HG03442 (cell line): ENCODE results near the gene TRAK1.
A peak's percentile ranks its signal among the peaks of the same experiment; 100 is the strongest.

Experiments
- ATAC-seq: cut with Tn5 transposase; IDR thresholded peaks from one replicate; pipeline ENCODE4 v1.9.1; 2021; ENCODE audit warnings: mild to moderate bottlenecking, moderate library complexity; ENCODE audit not compliant: unreplicated experiment

TRAK1 gene

DNA sequence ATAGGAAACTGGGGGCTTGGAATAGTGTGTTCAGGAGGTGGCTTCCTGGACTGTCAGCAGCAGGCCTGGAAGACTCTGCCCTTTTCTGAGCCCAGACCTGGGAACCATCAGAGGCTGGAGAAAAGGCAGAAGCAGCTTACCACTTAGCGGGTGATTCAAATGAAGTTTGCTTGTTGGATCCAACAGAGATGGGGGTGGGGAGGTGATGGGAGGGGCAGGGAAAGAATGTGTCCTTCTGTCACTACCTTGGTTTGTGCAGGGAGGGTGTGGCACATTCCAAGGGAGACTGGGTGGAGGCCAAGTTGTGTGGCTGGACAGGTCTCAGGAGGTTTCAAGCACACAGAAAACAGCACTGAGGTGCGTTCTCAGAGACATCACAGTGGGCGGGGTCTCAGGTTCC lies 58.8 kb downstream of the TRAK1 start:
- no peak for ATAC-seq

DNA sequence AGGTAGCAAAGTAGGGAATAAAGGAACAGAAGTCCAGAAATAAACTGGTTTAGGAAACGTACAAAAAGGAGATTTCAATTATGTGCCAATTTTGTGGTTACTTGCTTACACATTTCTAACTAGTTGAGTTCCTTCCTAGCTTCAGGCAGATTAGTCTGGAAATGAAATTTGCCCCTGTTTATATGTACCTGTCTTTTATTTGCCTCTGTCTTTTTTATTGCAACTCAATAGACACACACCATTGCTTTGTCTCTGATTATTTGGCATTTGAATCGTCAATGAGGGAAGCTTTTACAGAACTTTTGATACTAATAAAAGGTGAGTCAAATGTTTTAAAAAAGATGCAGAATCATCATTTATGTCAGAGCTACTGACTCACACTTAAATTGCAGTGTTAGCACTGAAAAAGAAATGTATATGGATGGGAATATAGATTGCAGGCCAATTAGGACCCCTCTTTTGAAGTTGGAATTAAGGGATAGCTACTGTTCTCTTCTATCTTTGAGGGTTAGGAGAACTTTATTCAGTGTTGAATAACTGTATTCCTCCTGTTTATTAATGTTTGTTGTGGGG lies 60.5 kb downstream of the TRAK1 start:
- ATAC-seq: no peak

DNA sequence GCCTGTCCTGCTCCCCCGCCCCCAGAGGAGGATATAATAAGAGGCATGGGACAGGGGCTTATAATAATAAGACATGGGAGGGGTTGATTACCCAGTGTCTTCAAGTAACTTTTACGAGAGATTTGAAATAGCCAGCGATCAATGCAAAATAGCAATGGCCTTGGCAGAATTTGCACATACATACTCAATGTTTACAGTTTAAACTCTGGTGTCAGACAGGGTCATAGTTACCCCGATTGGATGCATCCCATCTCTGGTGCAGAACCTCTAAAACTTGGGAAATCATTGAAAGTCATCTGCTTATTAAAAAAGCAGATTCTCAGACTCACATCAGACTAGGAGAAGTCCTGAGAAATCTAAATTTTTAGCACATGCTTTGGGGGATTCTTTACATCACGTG lies 61.0 kb downstream of the TRAK1 start:
- no peak for ATAC-seq

DNA sequence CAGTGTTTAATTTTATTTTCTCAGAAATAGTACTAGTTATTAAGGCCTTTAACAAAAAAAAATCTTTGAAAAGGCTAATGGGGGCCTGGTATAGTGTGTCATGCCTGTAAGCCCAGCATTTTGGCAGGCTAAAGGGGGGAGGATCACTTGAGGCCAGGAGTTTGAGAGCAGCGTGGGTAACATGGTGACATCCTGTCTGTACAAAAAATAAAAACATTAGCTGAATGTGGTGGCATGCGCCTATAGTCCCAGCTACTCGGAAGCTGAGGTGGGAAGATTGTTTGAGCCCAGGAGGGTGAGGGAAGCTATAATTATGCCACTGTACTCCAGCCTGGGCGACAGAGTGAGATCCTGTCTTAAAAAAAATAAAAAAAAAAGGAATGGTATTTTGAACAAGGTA lies 61.9 kb downstream of the TRAK1 start:
- ATAC-seq: no peak

DNA sequence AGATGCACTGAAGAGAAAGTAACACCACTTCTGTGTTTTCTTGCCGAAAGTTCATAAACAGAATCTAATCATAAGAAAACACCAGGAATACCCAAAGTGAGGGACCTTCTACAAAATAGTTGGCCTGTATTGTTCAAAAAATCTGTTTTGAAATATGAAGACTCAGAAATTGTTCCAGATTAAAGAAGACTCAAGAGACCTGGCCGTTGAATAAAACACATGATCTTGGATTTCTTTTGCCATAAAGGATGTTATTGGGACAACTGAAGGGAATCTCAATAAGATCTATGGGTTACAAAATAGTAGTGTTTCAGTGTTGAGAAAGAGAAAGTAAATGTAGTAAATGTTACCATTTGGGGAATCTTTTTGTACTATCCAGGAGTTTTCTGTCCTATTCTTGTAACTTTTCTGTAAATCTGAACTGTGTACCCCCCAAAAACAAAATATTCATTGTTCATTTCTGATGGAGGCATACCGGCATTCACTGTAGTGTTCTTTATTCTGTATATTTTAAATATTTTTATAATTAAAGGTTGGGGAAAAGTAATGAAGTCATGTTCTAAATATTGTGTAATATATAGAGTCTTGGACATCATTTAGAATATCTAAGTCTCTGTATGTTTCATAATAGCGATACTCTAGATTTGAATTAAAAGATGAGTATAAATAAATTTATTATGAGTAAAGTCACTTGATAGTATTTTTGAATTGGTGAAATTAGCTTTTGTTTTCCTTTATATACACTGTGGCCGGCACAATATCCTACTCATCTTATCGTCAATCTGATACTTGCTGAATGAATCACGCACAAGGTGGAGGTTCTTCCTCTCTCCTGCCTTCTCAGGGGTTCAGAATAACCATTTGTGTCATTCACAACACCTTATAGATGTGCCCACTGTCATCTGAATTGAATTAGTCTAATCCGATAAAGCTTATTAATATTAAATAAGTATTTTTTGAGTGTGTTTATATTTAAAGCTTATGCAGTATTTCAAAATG lies 66.7 kb downstream of the TRAK1 start:
- ATAC-seq: no peak

DNA sequence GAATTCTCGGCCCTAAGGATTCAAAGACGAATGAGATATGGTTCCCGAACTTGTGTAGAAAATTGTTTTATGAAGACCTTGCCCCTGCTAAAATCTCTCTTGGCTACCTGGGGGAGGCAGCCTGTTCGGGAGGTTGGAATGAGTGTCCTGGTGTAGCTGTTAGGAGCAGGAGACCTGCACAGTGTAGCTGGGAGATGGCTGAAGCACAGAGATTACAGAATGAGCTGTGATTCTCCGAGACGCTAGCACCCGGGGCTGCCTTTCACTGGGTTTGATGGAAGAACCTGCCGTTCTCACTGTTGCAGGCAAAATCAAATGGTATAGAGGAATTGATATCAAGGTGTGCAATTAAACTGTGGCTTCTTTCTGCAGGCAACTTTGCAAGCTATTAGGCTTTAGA lies 68.0 kb downstream of the TRAK1 start:
- ATAC-seq: no peak

DNA sequence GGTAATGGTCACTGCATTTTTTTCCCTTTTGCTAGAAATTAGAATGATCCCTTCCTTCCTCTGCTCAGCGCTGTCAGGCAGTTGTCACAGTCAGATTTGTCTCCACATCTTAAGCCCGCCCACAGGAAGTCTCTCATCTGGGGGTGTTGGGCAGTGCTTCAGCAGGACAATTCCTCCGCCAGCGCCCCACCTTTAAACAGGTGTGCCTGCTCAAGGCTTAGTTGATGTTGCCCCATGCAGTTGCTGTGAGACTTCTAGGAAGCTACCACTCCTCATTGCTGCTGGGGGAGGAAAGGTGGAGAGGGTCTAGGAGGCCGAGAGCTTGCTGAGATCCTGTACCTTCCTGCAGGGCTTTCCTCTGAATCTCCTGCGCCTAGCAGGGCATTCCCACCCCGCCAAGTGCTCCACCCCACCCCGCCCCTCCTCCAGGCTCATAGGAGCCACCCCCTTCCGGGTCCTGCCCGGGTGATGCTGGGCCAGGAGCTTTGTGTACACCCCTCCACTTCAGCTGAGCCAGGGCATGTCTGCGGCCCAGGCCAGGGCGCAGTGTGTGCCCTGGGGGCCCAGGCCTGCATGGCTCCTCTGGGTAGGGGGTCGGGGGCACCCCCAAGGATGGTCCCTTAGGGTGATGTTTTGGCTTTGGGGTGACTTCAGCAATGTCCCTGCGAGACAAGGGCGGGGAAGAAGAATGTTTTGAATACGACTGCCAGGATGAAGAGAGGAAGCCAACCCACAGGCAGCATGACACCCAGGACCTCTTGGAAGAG lies 68.7 kb downstream of the TRAK1 start:
- ATAC-seq: peak; percentile 77

DNA sequence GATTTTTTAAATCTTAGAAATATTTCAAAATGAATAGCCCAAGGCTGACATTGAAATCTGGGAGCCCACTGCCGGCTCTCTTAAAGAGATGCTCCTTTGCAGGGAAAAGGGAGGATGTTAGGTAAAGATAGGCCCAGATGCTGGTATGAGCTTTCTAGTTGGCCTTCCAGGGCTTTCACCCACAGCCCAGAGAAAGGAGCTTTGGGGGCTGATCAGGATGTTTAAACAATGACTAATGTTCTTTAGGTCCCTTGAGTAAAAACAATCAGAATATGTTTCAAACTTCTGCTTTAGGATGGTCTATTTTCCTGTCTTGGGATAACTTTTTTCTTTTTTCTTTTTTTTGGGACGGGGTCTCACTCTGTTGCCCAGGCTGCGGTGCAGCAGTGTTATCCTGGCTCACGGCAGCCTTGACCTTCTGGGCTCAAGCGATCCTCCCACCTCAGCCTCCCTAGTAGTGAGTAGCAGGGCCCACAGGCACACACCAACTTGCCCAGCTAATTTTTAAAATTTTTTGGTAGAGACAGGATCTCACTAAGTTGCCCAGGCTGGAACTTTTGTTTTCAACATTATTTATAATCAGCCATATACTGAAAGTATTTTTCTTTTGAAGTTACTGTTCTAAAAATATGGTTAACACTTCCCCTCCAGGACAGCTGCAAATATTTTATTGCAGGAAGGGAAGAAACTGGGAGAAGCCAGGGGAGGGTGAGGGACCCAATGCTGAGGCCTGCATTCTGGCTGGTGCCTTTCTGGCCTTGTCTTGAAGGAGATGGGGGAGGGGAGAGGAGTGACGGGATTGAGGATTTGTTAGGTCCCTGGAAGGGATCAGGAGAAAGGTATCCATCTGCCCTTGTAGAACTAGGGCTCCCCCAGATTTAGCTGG lies 70.1 kb downstream of the TRAK1 start:
- ATAC-seq: no peak

DNA sequence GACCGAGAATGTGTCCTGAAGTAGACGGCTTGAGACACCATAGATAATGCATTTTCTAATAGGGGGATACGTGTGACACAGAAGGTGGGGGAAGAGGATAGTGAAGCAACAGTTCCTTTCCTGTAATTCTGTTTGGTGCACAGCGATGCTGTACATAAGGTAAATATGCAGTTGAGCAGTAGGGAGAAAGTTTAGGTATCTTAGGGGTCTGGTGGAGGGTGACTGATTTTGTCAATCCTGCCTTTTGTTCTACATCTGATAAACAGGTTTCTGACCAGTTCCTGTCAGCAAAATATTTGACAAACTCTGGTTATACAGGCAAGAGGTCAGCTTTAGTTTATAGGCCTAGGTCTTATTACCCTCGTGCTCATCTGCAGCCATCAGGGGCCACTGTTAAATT lies 71.3 kb downstream of the TRAK1 start:
- ATAC-seq: no peak

DNA sequence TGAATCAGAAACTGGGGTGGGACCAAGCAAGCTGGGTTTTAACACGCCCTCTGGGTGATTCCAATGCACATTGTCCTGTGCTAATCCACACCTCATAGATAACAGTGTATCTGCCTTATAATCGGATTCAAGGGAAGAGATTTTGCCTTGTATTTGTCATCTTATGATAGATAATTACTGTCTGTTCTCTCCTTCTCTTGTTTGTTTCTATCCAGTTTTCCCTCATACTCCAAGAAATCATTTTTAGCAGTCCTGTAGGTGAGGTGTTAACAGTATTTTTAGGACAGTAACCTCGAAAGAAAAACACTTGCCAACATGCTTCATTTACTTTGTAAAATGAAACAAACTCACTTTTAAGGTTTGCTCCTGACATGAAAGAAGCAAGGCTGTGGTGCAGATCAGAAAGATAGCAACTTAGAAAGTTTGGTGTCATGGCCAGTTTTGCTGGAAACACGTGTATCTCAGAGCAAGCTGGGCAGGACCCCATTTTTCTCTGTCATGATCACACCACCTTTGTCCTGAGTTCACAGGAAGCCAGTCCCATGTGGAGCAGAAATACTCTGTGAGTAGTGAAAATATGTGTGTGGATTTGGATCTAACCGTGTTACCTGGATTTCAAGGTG lies 72.6 kb downstream of the TRAK1 start:
- no peak for ATAC-seq

DNA sequence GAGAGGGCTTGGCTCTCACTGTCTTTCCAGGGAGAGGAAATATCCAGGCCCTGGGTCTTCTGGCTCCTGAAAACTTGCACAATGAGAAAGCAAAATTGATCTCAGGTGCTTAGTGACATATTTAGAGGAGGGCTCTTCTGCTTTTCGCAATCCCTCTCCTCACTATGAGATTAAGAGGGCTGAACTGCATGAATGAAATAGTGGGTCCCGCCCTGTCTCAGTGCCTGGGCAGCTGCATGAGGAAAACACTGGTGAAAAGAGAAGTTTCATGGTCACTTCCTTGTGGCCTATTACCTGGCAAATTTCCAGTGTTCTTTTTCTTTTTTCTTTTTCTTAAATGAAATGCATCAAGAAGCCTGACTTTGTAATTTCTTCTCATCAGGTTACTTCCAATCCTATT lies 73.5 kb downstream of the TRAK1 start:
- no peak for ATAC-seq

DNA sequence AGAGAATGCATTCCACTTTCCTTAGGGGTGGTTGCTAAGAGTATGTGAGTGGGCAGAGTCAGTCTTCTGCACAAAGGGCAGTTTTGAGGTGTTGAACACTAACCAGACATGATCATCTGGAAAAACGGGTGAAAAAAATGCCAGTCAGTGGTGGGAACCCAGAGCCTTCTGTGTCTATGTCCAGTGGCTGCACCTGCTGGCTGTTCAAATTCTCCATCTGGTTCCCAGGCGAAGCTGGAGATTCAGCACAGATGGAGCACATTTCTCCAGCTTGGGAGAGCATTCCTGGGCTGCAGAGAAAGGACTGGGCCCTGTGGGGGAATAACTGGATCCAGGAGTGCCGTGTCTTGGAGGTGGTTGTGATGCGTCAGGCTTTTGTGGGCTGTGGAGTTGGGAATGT lies 74.1 kb downstream of the TRAK1 start:
- ATAC-seq: no peak

DNA sequence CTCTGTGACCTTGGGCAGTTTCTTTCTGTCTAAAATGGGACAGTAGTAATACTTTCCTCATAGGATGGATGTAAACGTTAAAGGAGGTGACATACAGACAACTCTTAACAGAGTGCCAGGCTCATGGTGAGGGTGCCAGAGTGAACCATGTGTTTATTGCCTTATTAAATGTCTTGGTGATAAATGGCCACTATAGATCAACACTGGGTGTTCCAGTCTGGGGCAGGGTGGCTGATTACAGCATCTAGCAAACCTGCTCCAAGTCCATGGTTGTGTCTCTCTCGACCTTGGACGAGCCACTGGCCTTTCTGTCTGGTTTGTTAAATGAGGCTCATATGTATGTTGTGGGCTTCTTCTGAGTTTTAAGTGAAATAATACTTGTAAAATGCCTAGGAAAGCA lies 75.1 kb downstream of the TRAK1 start:
- ATAC-seq: no peak

DNA sequence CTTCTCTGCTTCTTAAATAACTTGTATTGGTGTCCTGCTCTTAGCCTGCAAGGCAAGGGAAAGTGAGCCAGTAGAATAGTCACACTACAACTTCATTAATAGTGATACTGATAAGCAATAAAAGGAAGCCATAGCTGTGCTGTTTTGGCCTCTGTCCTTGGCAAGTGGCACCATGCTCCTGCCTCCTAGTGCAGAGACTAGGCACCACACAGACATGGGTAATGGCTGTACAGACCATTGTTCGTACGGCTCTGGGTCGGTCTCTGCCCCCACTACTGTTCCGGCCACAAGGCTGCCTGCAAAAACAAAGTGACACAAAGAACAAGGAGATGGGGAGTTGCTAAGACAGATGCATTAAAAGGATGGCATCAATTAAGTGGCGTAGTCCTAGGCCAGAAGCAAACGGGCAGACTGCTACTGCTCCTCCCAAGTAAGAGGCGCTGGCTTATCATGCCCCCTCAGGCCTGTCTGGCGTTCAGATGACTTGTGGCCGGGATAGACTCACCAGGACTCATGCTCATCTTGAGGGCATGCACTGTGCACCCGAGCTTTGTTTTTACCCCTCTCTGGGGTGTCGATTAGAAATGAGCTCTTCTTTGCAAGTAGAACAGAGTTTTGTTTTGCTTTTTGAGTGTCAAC lies 75.6 kb downstream of the TRAK1 start:
- no peak for ATAC-seq

DNA sequence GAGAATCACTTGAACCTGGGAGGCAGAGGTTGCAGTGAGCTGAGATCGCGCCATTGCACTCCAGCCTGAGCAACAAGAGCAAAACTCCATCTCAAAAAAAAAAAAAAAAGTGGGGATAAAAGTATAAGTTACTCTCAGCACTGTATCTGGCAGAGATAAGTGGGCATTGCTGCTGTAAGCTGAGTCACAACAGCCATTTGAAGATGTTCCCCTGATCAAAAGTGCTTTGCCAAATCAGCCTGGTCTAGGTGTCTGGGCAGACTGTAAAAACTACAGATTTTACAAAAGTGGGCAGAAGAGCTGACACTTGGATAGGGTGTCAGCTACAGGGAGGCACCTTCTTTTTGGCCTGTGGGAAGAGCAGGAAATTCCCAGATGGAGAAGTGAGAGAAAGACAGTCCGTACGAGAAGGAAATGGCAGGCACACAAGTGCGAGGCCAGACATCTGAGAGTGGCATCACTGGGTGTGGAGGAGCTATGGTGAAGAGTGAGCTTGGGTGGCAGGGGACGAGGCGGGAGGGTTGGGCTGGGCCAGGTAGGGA lies 78.5 kb downstream of the TRAK1 start:
- ATAC-seq: no peak

DNA sequence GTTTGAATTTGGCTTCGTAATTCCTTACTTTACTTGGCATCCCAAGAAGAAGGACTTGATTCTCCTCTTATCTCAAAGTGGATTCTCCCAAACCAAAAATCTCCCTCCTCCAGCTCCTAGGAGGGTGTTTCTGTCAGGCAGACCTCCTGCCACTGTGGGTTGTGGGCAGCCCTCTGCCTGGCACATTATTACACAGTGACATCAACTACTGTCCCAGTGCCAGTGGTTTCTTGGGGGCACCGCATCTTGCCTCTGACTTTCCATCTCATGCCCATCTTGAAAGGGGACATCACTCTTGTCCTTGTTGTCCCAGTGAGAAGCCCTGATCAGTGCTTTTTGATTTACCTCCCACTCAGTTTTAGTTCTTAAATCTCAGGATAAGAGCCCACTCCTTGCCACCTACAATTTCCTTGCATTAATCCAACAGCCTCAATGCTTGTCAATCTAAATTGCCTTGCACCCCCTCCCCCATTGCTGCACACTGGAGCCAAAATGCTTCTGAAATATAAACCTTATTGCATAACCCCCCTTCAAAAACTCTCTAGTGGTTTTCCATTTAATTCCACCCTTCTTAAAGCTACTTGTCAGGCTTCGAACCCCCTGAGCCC lies 81.0 kb downstream of the TRAK1 start:
- ATAC-seq: no peak

DNA sequence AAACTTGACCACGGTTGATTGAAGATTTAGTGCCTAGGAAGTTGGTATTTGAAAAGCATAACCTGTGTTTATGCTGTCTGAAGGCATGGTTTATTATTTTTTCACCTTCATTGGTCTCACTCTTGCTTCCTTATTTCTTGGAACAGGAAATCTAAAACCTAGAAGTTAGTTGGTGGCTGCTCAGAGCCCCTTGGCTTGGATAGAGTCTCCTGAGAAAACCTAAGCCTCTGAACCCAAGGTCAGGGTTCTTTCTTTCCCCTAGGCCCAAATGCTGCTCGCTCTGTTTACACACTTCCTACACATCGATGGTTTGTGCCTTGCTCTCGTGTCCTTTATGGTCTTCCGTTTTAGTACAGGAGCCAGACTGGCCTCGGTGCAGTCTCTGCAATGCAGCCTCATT lies 82.2 kb downstream of the TRAK1 start:
- ATAC-seq: no peak

DNA sequence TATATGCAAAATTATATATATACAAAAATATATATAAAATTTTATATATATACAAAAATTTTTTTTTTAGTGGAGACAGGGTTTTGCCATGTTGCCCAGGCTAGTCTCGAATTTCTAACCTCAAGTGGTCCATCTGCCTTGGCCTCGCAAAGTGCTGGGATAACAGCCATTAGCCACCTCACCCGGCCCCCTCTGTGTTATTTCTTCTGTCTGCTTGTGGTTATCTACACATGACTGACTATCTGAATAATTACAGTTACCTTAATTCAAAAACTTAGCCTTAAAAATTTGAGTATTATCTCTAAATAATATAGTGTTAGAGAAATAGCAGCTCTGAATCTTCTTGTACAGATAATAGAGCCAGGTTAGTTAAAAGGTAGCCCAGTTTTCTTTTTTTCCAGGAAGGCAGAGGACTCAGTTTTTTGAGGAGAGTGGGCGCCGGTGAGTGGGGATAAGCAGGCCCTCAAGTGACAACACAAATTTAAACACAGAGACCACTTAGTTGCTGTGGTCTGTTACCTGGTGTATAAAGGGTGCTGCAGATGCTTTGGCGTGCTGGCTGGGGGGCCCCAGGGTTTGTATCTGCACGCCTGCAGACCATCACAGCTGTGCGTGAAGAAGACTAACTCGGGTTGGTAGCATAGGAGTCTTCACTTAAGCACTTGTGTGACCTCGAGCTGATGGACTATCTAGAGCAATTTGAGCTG lies 83.7 kb downstream of the TRAK1 start:
- ATAC-seq: no peak
